Memory B cell (primary cell): ENCODE results near the gene SLITRK2.

Source experiments
- ATAC-seq: fragments of 150-1000 bp; cut with Tn5 transposase; 2 replicates; pipeline ENCODE4 v1.10.0; 2021; ENCODE audit warnings: low read depth, mild to moderate bottlenecking, moderate library complexity
- DNase-seq, 2 donors: peaks; one replicate each; pipeline ENCODE4 v3.0.0; 2022; ENCODE audit warnings: low spot score in 2 of 2
- H3K27ac Mint-ChIP-seq: one replicate; pipeline ENCODE4 v1.8.0; 2022; ENCODE audit warnings: mild to moderate bottlenecking, moderate library complexity, mixed read lengths
- H3K27me3 Mint-ChIP-seq: one replicate; pipeline ENCODE4 v1.8.0; 2022; ENCODE audit warnings: mixed read lengths
- H3K36me3 Mint-ChIP-seq: one replicate; pipeline ENCODE4 v1.8.0; 2022; ENCODE audit warnings: mild to moderate bottlenecking, mixed read lengths
- H3K4me1 Mint-ChIP-seq: one replicate; pipeline ENCODE4 v1.8.0; 2022; ENCODE audit warnings: mixed read lengths
- H3K4me3 Mint-ChIP-seq: one replicate; pipeline ENCODE4 v1.8.0; 2022; ENCODE audit warnings: mild to moderate bottlenecking, moderate library complexity, mixed read lengths
- H3K9me3 Mint-ChIP-seq: one replicate; pipeline ENCODE4 v1.8.0; 2022; ENCODE audit warnings: mixed read lengths

The SLITRK2 gene

GRCh38 chrX:145817331-145818185 is at the start of gene SLITRK2:
Gene SLITRK2, plus strand, starts transcription at chrX:145817829. Its CDS starts 4,597 bp downstream, at chrX:145822426.
- H3K4me3 Mint-ChIP-seq: no peak within 1 kb of the TSS
- H3K27ac Mint-ChIP-seq: no peak within 1 kb of the TSS
- no peaks in the 10 kb centered on the region for H3K9me3 Mint-ChIP-seq
- no peak for DNase-seq
- no peaks in the 10 kb centered on the region for H3K4me1 Mint-ChIP-seq
- H3K36me3 Mint-ChIP-seq: no peaks in the 10 kb centered on the region
- peaks cover 8% of the 10 kb centered on the region for H3K27me3 Mint-ChIP-seq
- ATAC-seq: no peak

- H3K36me3 Mint-ChIP-seq: no peaks in the 10 kb centered on the region
- H3K9me3 Mint-ChIP-seq: peaks cover 5% of the 10 kb centered on the region
- DNase-seq (no peak), ATAC-seq (no peak)
- no peak overlapping the region for H3K27ac Mint-ChIP-seq
- H3K4me1 Mint-ChIP-seq: no peaks in the 10 kb centered on the region
- H3K27me3 Mint-ChIP-seq: no peaks in the 10 kb centered on the region
- H3K4me3 Mint-ChIP-seq: no peak overlapping the region
Measured at GRCh38 chrX:145773006-145773405, 44.6 kb upstream of the SLITRK2 start.

GRCh38 chrX:145792281-145792680 is 25.3 kb upstream of the SLITRK2 start:
- Mint-ChIP-seq H3K36me3 (no peaks in the 10 kb centered on the region), H3K9me3 (peaks cover 3% of the 10 kb centered on the region), H3K27me3 (no peaks in the 10 kb centered on the region), H3K4me3 (no peak overlapping the region), H3K27ac (no peak overlapping the region), H3K4me1 (no peaks in the 10 kb centered on the region)
- DNase-seq (no peak), ATAC-seq (no peak)

GRCh38 chrX:145803508-145803907 is 14.1 kb upstream of the SLITRK2 start:
- no peak overlapping the region for H3K27ac Mint-ChIP-seq
- DNase-seq: no peak
- no peak for ATAC-seq
- no peaks in the 10 kb centered on the region for H3K9me3 Mint-ChIP-seq
- H3K36me3 Mint-ChIP-seq: no peaks in the 10 kb centered on the region
- no peaks in the 10 kb centered on the region for H3K4me1 Mint-ChIP-seq
- no peaks in the 10 kb centered on the region for H3K27me3 Mint-ChIP-seq
- no peak overlapping the region for H3K4me3 Mint-ChIP-seq

GRCh38 chrX:145813081-145813480 is 4.5 kb upstream of the SLITRK2 start:
- Mint-ChIP-seq H3K4me3 (no peak overlapping the region), H3K27ac (no peak overlapping the region), H3K36me3 (no peaks in the 10 kb centered on the region), H3K9me3 (no peaks in the 10 kb centered on the region), H3K27me3 (peaks cover 3% of the 10 kb centered on the region), H3K4me1 (no peaks in the 10 kb centered on the region)
- DNase-seq (no peak), ATAC-seq (no peak)

GRCh38 chrX:145816601-145817315 is 871 bp upstream of the SLITRK2 start:
- H3K9me3 Mint-ChIP-seq: no peaks in the 10 kb centered on the region
- no peak overlapping the region for H3K4me3 Mint-ChIP-seq
- no peaks in the 10 kb centered on the region for H3K4me1 Mint-ChIP-seq
- peaks cover 6% of the 10 kb centered on the region for H3K27me3 Mint-ChIP-seq
- no peak for DNase-seq
- H3K27ac Mint-ChIP-seq: no peak overlapping the region
- H3K36me3 Mint-ChIP-seq: no peaks in the 10 kb centered on the region
- no peak for ATAC-seq

GRCh38 chrX:145818186-145819113 is 821 bp downstream of the SLITRK2 start:
- Mint-ChIP-seq H3K4me1 (no peaks in the 10 kb centered on the region), H3K27ac (no peak overlapping the region), H3K36me3 (no peaks in the 10 kb centered on the region), H3K27me3 (peaks cover 8% of the 10 kb centered on the region), H3K4me3 (no peak overlapping the region), H3K9me3 (no peaks in the 10 kb centered on the region)
- DNase-seq: no peak
- ATAC-seq: no peak

GRCh38 chrX:145820825-145821224 is 3.2 kb downstream of the SLITRK2 start:
- Mint-ChIP-seq H3K9me3 (peaks cover 2% of the 10 kb centered on the region), H3K36me3 (no peaks in the 10 kb centered on the region), H3K4me3 (no peak overlapping the region), H3K4me1 (no peaks in the 10 kb centered on the region), H3K27me3 (peaks cover 8% of the 10 kb centered on the region), H3K27ac (no peak overlapping the region)
- DNase-seq: no peak
- no peak for ATAC-seq

- Mint-ChIP-seq H3K4me3 (no peak overlapping the region), H3K27ac (no peak overlapping the region), H3K36me3 (no peaks in the 10 kb centered on the region), H3K27me3 (peaks cover 7% of the 10 kb centered on the region), H3K9me3 (peaks cover 2% of the 10 kb centered on the region), H3K4me1 (no peaks in the 10 kb centered on the region)
- ATAC-seq: no peak
- no peak for DNase-seq
Measured at GRCh38 chrX:145821291-145821897, 3.8 kb downstream of the SLITRK2 start.

GRCh38 chrX:145821898-145822571 is 4.4 kb downstream of the SLITRK2 start:
- H3K4me1 Mint-ChIP-seq: no peaks in the 10 kb centered on the region
- no peaks in the 10 kb centered on the region for H3K36me3 Mint-ChIP-seq
- DNase-seq (no peak), ATAC-seq (no peak)
- H3K4me3 Mint-ChIP-seq: no peak overlapping the region
- peaks cover 2% of the 10 kb centered on the region for H3K9me3 Mint-ChIP-seq
- H3K27ac Mint-ChIP-seq: no peak overlapping the region
- peaks cover 5% of the 10 kb centered on the region for H3K27me3 Mint-ChIP-seq

- H3K4me3 Mint-ChIP-seq: no peak overlapping the region
- ATAC-seq (no peak), DNase-seq (no peak)
- no peak overlapping the region for H3K27ac Mint-ChIP-seq
- no peaks in the 10 kb centered on the region for H3K4me1 Mint-ChIP-seq
- H3K27me3 Mint-ChIP-seq: peaks cover 5% of the 10 kb centered on the region
- peaks cover 2% of the 10 kb centered on the region for H3K9me3 Mint-ChIP-seq
- H3K36me3 Mint-ChIP-seq: no peaks in the 10 kb centered on the region
Measured at GRCh38 chrX:145823132-145823531, 5.5 kb downstream of the SLITRK2 start.

- ATAC-seq (no peak), DNase-seq (no peak)
- peaks cover 2% of the 10 kb centered on the region for H3K27me3 Mint-ChIP-seq
- no peak overlapping the region for H3K27ac Mint-ChIP-seq
- H3K4me1 Mint-ChIP-seq: no peaks in the 10 kb centered on the region
- no peak overlapping the region for H3K4me3 Mint-ChIP-seq
- no peaks in the 10 kb centered on the region for H3K36me3 Mint-ChIP-seq
- peaks cover 2% of the 10 kb centered on the region for H3K9me3 Mint-ChIP-seq
Measured at GRCh38 chrX:145825896-145826295, 8.3 kb downstream of the SLITRK2 start.

- no peaks in the 10 kb centered on the region for H3K4me1 Mint-ChIP-seq
Measured at GRCh38 chrX:145826466-145826865, 8.8 kb downstream of the SLITRK2 start.

More at GRCh38 chrX:145826466-145826865, 8.8 kb downstream of the SLITRK2 start:
- Mint-ChIP-seq H3K27me3 (peaks cover 2% of the 10 kb centered on the region), H3K27ac (no peak overlapping the region), H3K36me3 (no peaks in the 10 kb centered on the region), H3K9me3 (peaks cover 2% of the 10 kb centered on the region), H3K4me3 (no peak overlapping the region)
- no peak for DNase-seq
- ATAC-seq: no peak
